ENCODE data around the gene GNG5.

GNG5 gene

DNA sequence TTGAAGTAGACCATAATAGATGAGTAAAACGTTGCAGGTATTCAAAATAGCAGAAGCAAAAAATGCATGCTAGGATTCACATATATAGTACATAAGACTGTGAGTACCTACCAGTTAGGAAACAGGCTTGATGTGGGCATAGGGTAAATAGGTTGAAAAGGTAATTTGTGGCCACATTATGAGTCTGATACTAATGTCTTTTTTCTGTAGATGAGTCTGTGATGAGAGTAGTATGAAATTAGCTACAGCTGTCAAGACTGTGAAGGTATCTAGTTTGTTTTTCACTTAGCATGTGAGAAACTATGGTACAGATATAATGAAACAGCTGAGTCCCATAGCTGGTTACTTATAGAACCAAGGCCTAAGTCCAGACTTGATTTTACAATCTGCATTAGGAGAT lies 12.6 kb downstream of the GNG5 start:
- Histone ChIP-seq H3K9ac (ENCODE audit: low read length in 5 of 5) (no peak overlapping the region), H3K4me3 (ENCODE audit: low read depth in 1 of 5, low read length in 5 of 5) (no peak overlapping the region), H3K4me1 (ENCODE audit: control insufficient read depth in 5 of 5, insufficient read depth in 5 of 5, low read length in 5 of 5) (no peaks in the 10 kb centered on the region), H3K27me3 (ENCODE audit: control insufficient read depth in 5 of 5, insufficient read depth in 4 of 5, low read length in 5 of 5) (no peaks in the 10 kb centered on the region), H3K9me3 (ENCODE audit: control insufficient read depth in 5 of 5, low read length in 5 of 5) (no peaks in the 10 kb centered on the region), H3K27ac (ENCODE audit: low read depth, low read length) (no peak overlapping the region), H3K36me3 (ENCODE audit: control insufficient read depth in 5 of 5, insufficient read depth in 5 of 5, low read length in 5 of 5) (peaks cover 57 to 80% (median 66%) of the 10 kb centered on the region in 5 donors)

DNA sequence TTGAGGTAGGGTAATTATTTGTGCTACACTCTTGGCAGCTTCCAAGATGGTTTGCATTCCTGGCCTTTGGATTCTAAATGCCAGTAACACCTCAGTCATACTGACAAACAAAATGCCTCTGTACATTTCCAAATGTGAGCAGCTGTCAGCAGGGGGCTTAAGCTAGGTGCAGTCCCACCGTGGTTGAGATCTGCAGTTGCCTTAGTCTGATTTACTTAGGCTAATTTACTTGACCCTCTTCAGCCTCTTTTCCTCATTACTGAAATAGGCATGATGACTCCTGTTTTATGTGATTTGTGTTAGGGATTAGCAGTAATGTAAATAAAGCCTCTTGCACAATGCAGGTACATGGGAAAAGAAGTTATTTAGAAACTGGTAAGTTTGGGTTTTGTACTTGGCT lies 13.7 kb downstream of the GNG5 start:
- Histone ChIP-seq H3K9me3 (ENCODE audit: control insufficient read depth in 5 of 5, low read length in 5 of 5) (no peaks in the 10 kb centered on the region), H3K27ac (ENCODE audit: low read depth, low read length) (no peak overlapping the region), H3K27me3 (ENCODE audit: control insufficient read depth in 5 of 5, insufficient read depth in 4 of 5, low read length in 5 of 5) (no peaks in the 10 kb centered on the region), H3K4me1 (ENCODE audit: control insufficient read depth in 5 of 5, insufficient read depth in 5 of 5, low read length in 5 of 5) (no peaks in the 10 kb centered on the region), H3K9ac (ENCODE audit: low read length in 5 of 5) (no peak overlapping the region), H3K36me3 (ENCODE audit: control insufficient read depth in 5 of 5, insufficient read depth in 5 of 5, low read length in 5 of 5) (peaks cover 48 to 70% (median 57%) of the 10 kb centered on the region in 5 donors), H3K4me3 (ENCODE audit: low read depth in 1 of 5, low read length in 5 of 5) (no peak overlapping the region)

DNA sequence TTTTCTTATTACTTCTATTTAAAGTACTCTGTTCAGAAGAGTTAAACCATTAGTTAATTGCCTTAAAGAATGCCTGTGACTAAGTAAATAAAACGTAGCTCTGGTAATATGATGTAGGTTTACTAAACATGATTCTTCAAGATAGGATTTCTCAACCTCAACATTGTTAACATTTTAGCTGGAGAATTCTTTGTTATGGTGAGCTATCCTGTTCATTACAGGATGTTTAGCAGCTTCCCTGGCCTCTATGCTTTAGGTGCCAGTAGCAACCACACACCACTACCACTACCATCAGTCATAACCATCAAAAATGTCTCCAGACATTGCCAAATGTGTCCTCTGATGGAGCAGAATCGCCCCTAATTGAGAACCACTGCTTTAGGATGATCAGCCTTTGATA lies 16.6 kb downstream of the GNG5 start:
- H3K9me3 ChIP-seq (ENCODE audit: control insufficient read depth in 5 of 5, low read length in 5 of 5): no peaks in the 10 kb centered on the region
- H3K9ac ChIP-seq (ENCODE audit: low read length in 5 of 5): no peak overlapping the region
- H3K27me3 ChIP-seq (ENCODE audit: control insufficient read depth in 5 of 5, insufficient read depth in 4 of 5, low read length in 5 of 5): no peaks in the 10 kb centered on the region
- H3K4me3 ChIP-seq (ENCODE audit: low read depth in 1 of 5, low read length in 5 of 5): no peak overlapping the region
- peaks cover 27 to 51% (median 35%) of the 10 kb centered on the region in 5 donors for H3K36me3 ChIP-seq (ENCODE audit: control insufficient read depth in 5 of 5, insufficient read depth in 5 of 5, low read length in 5 of 5)
- H3K4me1 ChIP-seq (ENCODE audit: control insufficient read depth in 5 of 5, insufficient read depth in 5 of 5, low read length in 5 of 5): no peaks in the 10 kb centered on the region
- H3K27ac ChIP-seq (ENCODE audit: low read depth, low read length): no peak overlapping the region

DNA sequence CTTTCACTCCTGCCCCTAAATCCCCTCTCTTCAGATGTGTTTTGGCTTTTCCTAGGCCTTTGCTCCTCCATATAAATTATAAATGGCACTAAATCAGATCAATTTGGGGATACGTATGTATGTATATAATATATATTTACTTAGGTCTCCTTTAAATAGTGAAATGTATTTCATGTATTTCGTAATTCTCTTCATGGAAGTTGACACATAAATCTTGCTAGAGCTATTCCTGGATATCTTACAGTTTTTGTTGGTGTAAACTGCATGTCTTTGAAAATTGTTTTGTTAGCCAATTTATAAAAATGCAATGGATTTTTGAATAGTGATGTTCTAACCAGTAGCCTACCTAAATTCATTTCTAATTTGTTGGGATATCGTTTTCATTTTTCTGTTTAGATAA lies 18.3 kb downstream of the GNG5 start:
- H3K27me3 ChIP-seq (ENCODE audit: control insufficient read depth in 5 of 5, insufficient read depth in 4 of 5, low read length in 5 of 5): no peaks in the 10 kb centered on the region
- H3K36me3 ChIP-seq (ENCODE audit: control insufficient read depth in 5 of 5, insufficient read depth in 5 of 5, low read length in 5 of 5): peaks cover 30 to 53% (median 32%) of the 10 kb centered on the region in 5 donors
- H3K27ac ChIP-seq (ENCODE audit: low read depth, low read length): no peak overlapping the region
- H3K9me3 ChIP-seq (ENCODE audit: control insufficient read depth in 5 of 5, low read length in 5 of 5): no peaks in the 10 kb centered on the region
- no peak overlapping the region for H3K9ac ChIP-seq (ENCODE audit: low read length in 5 of 5)
- no peaks in the 10 kb centered on the region for H3K4me1 ChIP-seq (ENCODE audit: control insufficient read depth in 5 of 5, insufficient read depth in 5 of 5, low read length in 5 of 5)
- no peak overlapping the region for H3K4me3 ChIP-seq (ENCODE audit: low read depth in 1 of 5, low read length in 5 of 5)

DNA sequence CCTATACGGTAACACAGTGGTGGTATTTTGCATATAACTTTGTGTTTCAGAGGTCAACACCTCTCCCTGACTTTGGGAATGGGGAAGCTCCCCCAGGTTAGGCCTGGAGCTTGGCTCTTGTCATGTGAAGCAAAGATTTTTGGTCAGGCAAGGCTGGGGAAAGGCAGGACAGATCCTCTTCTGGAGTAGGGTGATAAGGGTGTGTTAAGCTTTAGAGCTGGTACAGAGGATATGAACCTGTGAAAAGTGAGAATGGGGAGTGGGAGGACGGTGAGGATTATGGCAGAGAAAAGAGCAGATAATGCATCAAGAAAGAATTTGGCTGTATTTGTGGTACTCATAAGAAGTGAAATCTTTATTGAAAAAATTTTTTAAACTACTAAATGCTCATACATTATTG lies 25.1 kb downstream of the GNG5 start:
- Histone ChIP-seq H3K36me3 (ENCODE audit: control insufficient read depth in 5 of 5, insufficient read depth in 5 of 5, low read length in 5 of 5) (peaks cover 9 to 22% (median 11%) of the 10 kb centered on the region in 5 donors), H3K9ac (ENCODE audit: low read length in 5 of 5) (no peak overlapping the region), H3K27me3 (ENCODE audit: control insufficient read depth in 5 of 5, insufficient read depth in 4 of 5, low read length in 5 of 5) (peaks cover 0 to 8% (median 3%) of the 10 kb centered on the region in 5 donors), H3K4me1 (ENCODE audit: control insufficient read depth in 5 of 5, insufficient read depth in 5 of 5, low read length in 5 of 5) (peaks cover 0 to 24% (median 18%) of the 10 kb centered on the region in 5 donors), H3K9me3 (ENCODE audit: control insufficient read depth in 5 of 5, low read length in 5 of 5) (no peaks in the 10 kb centered on the region), H3K4me3 (ENCODE audit: low read depth in 1 of 5, low read length in 5 of 5) (no peak overlapping the region), H3K27ac (ENCODE audit: low read depth, low read length) (no peak overlapping the region)

DNA sequence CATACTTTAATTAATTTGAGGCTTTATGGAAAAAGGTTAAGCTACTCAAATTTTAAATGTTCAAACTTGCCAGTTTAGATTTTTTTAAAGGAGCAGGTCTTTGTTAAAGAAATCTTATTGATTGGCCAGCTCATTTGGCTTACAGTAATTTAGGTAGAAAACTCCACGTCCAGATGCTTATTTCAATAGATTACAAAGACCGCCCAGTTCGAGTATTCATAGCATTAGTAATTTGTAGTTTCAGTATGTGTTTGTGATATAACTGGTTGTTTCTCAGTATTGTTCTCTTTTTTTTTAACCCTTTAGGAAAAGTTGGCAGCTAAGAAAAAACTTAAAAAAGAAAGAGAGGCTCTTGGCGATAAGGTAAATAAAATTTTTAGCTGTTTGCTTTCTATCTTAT lies 25.7 kb downstream of the GNG5 start:
- peak overlapping the region in 1 of 5 donors; percentile 84 for H3K9ac ChIP-seq (ENCODE audit: low read length in 5 of 5)
- no peaks in the 10 kb centered on the region for H3K9me3 ChIP-seq (ENCODE audit: control insufficient read depth in 5 of 5, low read length in 5 of 5)
- H3K4me3 ChIP-seq (ENCODE audit: low read depth in 1 of 5, low read length in 5 of 5): peak overlapping the region in 4 of 5 donors; percentile 91 to 97 (median 95)
- peaks cover 0 to 24% (median 18%) of the 10 kb centered on the region in 5 donors for H3K4me1 ChIP-seq (ENCODE audit: control insufficient read depth in 5 of 5, insufficient read depth in 5 of 5, low read length in 5 of 5)
- peaks cover 0 to 8% (median 3%) of the 10 kb centered on the region in 5 donors for H3K27me3 ChIP-seq (ENCODE audit: control insufficient read depth in 5 of 5, insufficient read depth in 4 of 5, low read length in 5 of 5)
- peaks cover 9 to 20% (median 11%) of the 10 kb centered on the region in 5 donors for H3K36me3 ChIP-seq (ENCODE audit: control insufficient read depth in 5 of 5, insufficient read depth in 5 of 5, low read length in 5 of 5)
- no peak overlapping the region for H3K27ac ChIP-seq (ENCODE audit: low read depth, low read length)

- Histone ChIP-seq H3K27ac (ENCODE audit: low read depth, low read length) (peak overlapping the region; percentile 82), H3K9ac (ENCODE audit: low read length in 5 of 5) (peak overlapping the region; percentile 78 to 95 (median 89)), H3K4me1 (ENCODE audit: control insufficient read depth in 5 of 5, insufficient read depth in 5 of 5, low read length in 5 of 5) (peaks cover 0 to 24% (median 18%) of the 10 kb centered on the region in 5 donors), H3K9me3 (ENCODE audit: control insufficient read depth in 5 of 5, low read length in 5 of 5) (no peaks in the 10 kb centered on the region), H3K36me3 (ENCODE audit: control insufficient read depth in 5 of 5, insufficient read depth in 5 of 5, low read length in 5 of 5) (peaks cover 8 to 14% (median 9%) of the 10 kb centered on the region in 5 donors), H3K27me3 (ENCODE audit: control insufficient read depth in 5 of 5, insufficient read depth in 4 of 5, low read length in 5 of 5) (peaks cover 0 to 8% (median 3%) of the 10 kb centered on the region in 5 donors), H3K4me3 (ENCODE audit: low read depth in 1 of 5, low read length in 5 of 5) (peak overlapping the region; percentile 91 to 97 (median 94))
These were observed 26.4 kb downstream of the GNG5 start for GRCh38 chr1:84479998-84480397.

DNA sequence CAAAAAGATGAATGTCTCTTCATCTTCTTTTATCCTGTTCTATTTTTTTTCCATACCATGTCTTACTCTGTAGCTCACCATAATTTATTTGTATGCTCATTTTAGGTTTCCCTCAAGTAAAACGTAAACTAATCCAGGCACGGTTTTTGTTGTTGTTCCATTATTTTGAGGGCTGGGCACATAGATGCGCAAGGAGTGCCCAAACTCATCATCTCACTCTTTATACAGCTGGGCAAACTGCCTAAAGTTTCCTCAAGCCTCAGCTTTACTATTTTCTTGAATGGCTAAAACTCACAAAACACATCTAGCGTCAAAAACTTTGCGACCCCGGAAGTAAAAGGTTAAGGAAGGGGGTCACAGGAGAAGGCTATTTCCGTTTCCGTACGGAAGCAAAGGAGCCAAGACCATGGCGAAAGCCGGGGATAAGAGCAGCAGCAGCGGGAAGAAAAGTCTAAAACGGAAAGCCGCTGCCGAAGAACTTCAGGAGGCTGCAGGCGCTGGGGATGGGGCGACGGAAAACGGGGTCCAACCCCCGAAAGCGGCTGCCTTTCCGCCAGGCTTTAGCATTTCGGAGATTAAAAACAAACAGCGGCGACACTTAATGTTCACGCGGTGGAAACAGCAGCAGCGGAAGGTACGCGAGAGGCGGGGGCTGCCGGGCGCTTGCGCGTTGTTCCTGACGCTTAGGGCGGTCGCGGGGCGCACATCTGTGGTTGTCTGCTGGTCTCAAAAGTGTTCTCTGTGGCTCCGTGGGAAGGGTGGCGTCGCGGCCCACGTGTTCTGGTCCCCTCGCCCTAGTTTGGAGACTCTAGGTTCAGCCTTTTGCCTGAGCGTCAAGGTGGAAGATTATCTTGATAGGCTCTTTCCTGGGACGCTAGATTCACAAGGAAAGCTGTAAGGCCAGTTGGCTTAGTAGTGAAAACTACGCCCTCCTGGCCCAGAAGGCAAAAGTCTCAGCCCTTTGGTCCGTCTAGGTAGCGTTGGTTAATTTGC lies 27.2 kb downstream of the GNG5 start, which contains the start of gene RPF1:
Gene RPF1 (plus strand): TSS at position 391 of the 993 bp plus-strand sequence. CDS start 16 bp downstream, at position 407.
- H3K4me1 ChIP-seq (ENCODE audit: control insufficient read depth in 5 of 5, insufficient read depth in 5 of 5, low read length in 5 of 5): peaks cover 0 to 24% (median 18%) of the 10 kb centered on the region in 5 donors
- H3K9me3 ChIP-seq (ENCODE audit: control insufficient read depth in 5 of 5, low read length in 5 of 5): no peaks in the 10 kb centered on the region
- H3K4me3 ChIP-seq (ENCODE audit: low read depth in 1 of 5, low read length in 5 of 5): peak within 1 kb of the TSS; percentile 91 to 97 (median 94)
- H3K36me3 ChIP-seq (ENCODE audit: control insufficient read depth in 5 of 5, insufficient read depth in 5 of 5, low read length in 5 of 5): peaks cover 6 to 12% (median 7%) of the 10 kb centered on the region in 5 donors
- H3K9ac ChIP-seq (ENCODE audit: low read length in 5 of 5): peak within 1 kb of the TSS; percentile 78 to 95 (median 89)
- H3K27ac ChIP-seq (ENCODE audit: low read depth, low read length): peak within 1 kb of the TSS; percentile 82
- H3K27me3 ChIP-seq (ENCODE audit: control insufficient read depth in 5 of 5, insufficient read depth in 4 of 5, low read length in 5 of 5): peaks cover 0 to 8% (median 3%) of the 10 kb centered on the region in 5 donors

DNA sequence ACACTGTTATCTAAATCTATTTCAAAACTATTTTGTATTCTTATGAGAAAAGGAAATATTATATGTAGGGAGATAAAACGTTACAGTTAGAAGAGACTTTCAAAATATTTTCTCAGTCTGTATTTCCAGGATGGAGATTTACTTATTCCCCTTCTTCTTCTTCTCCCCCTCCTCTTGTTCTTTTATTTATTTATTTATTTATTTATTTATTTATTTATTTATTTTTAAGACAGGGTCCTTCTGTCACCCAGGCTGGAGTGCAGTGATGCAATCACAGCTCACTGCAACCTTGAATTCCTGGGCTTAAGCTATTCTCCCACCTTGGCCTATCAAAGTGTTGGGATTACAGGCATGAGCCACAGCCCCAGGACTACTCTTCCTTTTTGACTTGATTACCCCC lies 30.2 kb downstream of the GNG5 start:
- Histone ChIP-seq H3K27me3 (ENCODE audit: control insufficient read depth in 5 of 5, insufficient read depth in 4 of 5, low read length in 5 of 5) (peaks cover 0 to 18% (median 3%) of the 10 kb centered on the region in 5 donors), H3K4me1 (ENCODE audit: control insufficient read depth in 5 of 5, insufficient read depth in 5 of 5, low read length in 5 of 5) (peaks cover 0 to 22% (median 17%) of the 10 kb centered on the region in 5 donors), H3K9ac (ENCODE audit: low read length in 5 of 5) (no peak overlapping the region)

DNA sequence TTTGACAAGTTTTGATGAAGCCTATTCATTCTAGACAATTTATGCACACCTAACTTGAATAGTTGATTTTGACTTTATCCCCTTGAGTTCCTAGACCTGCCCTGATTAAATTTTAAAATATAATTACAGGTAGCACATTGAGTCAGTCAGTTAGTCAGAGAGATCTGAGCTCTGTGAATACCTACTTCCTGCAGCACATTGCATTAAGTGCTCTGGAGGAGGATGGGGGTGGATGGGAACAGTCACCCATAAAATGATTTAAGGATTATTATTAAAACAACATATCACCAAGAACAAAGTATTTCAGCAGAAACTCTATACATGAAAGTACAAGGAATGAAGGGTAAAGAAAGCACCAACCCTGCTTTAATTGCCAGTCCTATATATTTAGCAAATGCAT lies 39.1 kb downstream of the GNG5 start:
- Histone ChIP-seq H3K27me3 (ENCODE audit: control insufficient read depth in 5 of 5, insufficient read depth in 4 of 5, low read length in 5 of 5) (peaks cover 3 to 17% (median 7%) of the 10 kb centered on the region in 5 donors), H3K9me3 (ENCODE audit: control insufficient read depth in 5 of 5, low read length in 5 of 5) (no peaks in the 10 kb centered on the region), H3K4me1 (ENCODE audit: control insufficient read depth in 5 of 5, insufficient read depth in 5 of 5, low read length in 5 of 5) (no peaks in the 10 kb centered on the region), H3K27ac (ENCODE audit: low read depth, low read length) (no peak overlapping the region), H3K9ac (ENCODE audit: low read length in 5 of 5) (no peak overlapping the region), H3K4me3 (ENCODE audit: low read depth in 1 of 5, low read length in 5 of 5) (no peak overlapping the region), H3K36me3 (ENCODE audit: control insufficient read depth in 5 of 5, insufficient read depth in 5 of 5, low read length in 5 of 5) (no peaks in the 10 kb centered on the region)

More for the DNA sequence above, 30.2 kb downstream of the GNG5 start:
- Histone ChIP-seq H3K27ac (ENCODE audit: low read depth, low read length) (no peak overlapping the region), H3K36me3 (ENCODE audit: control insufficient read depth in 5 of 5, insufficient read depth in 5 of 5, low read length in 5 of 5) (peaks cover 0 to 2% (median 0%) of the 10 kb centered on the region in 5 donors), H3K4me3 (ENCODE audit: low read depth in 1 of 5, low read length in 5 of 5) (no peak overlapping the region), H3K9me3 (ENCODE audit: control insufficient read depth in 5 of 5, low read length in 5 of 5) (no peaks in the 10 kb centered on the region)

Data from subcutaneous abdominal adipose tissue (tissue), 5 donors.